GM12874 (cell line): Measurements from ENCODE around the gene CAMK4.

Experiments used
- TF ChIP-seq, protein P1 (sequence below): IDR thresholded peaks from 2 replicates; pipeline ENCODE4 v1.5.1; 2011; ENCODE audit warnings: low read depth, mild to moderate bottlenecking, control low read depth, low read length, moderate library complexity; ENCODE audit not compliant: insufficient read depth

Gene CAMK4

GRCh38 chr5:111480346-111480745 lies 256.2 kb downstream of the CAMK4 start:
- TF ChIP-seq, protein P1, sequence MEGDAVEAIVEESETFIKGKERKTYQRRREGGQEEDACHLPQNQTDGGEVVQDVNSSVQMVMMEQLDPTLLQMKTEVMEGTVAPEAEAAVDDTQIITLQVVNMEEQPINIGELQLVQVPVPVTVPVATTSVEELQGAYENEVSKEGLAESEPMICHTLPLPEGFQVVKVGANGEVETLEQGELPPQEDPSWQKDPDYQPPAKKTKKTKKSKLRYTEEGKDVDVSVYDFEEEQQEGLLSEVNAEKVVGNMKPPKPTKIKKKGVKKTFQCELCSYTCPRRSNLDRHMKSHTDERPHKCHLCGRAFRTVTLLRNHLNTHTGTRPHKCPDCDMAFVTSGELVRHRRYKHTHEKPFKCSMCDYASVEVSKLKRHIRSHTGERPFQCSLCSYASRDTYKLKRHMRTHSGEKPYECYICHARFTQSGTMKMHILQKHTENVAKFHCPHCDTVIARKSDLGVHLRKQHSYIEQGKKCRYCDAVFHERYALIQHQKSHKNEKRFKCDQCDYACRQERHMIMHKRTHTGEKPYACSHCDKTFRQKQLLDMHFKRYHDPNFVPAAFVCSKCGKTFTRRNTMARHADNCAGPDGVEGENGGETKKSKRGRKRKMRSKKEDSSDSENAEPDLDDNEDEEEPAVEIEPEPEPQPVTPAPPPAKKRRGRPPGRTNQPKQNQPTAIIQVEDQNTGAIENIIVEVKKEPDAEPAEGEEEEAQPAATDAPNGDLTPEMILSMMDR, result no peak

DNA sequence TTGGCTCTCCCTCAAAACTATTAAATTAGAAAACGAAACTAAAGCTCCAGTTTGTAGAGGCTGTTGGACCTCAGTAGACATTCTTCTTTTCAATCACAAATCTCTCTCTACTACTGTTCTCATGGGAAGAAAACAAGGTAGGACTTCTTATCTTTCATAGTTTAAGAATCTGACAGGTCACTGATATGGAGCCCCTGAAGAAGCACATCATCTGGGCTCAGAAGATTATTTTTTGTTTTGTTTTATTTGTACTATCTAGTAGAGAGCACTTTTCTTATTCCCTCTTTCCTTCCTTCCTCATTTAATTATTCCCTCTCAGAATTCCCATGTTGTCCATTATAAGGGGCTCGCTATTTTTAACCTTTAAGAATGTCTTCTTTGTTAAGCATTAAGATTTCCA lies 261.9 kb downstream of the CAMK4 start:
- TF ChIP-seq, protein P1, result no peak

DNA sequence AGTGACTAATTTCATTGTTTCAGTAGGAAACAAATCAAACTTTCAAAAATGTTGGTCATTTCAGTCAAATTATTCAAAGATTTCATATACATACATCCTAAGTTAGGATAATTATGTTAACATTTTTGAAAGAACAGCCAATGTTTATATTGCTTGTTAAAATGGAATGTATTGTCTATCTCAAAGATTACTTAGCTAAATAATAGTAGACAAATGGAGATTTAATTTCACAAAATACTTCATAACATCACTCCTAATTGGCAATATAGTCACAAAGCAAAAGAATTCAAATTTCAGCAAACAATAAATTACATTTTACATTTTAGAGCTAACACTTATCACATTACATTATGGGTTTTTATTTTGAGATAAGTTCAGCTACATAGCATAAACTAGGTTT lies 262.7 kb downstream of the CAMK4 start:
- TF ChIP-seq, protein P1, result no peak

GRCh38 chr5:111488353-111488752 lies 264.2 kb downstream of the CAMK4 start:
- TF ChIP-seq, protein P1, result no peak

GRCh38 chr5:111493031-111493430 lies 268.8 kb downstream of the CAMK4 start:
- TF ChIP-seq, protein P1, result no peak

DNA sequence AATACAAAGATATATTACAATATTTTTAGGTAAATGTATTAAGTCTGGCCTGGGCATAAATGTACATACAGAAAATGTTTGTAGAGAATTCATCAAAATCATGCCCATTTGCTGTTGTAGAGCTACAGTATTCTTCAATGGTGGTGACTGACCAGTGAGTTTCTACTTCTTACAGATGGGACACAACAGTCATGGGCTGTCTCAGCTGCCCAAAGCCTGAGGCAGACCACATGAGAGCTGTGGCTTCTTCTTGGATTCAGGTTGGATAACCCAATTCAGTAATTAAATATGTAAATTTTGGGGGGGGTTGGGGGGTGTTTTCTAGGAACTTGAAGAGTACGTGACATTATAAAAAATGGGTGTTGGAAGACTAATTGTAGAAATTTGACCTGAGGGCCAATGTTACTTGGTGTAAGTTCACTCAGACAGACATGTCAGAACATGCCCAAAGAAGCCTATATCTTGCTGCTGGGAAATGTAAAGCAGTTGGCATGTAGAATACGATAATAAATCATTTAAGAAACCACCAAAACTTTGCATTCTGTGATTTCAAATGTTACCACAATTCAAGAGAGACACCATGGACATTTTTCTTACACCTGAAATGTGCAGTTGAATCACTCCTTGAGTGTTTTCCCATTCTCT lies 270.3 kb downstream of the CAMK4 start:
- TF ChIP-seq, protein P1, result no peak

DNA sequence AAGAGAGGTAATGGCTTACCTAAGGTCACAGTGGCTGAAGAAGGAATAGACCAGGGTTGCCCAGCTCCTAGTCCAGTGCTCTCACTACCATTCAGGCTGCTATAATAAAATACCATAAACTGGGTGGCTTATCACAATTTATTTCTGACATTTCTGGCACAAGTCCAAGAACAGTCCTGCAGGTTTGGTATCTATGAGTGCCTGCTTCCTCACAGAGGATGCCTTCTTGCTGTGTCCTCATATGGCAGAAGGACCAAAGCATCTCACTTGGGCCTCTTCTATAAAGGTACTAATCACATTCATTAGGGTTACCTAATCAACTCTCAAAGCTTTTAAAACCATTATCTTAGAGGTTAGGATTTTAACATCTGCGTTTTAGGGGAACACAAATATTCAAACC lies 271.0 kb downstream of the CAMK4 start:
- TF ChIP-seq, protein P1, result no peak

GRCh38 chr5:111498346-111498745 lies 274.2 kb downstream of the CAMK4 start:
- TF ChIP-seq, protein P1, result no peak
